H1 (cell line): Measurements from ENCODE around the gene CKM. TPM values are rescaled to one million over a fixed set of nuclear protein-coding genes. Genes with fewer than 3 reads are reported as not detected.

ENCODE experiments used
- CTCF ChIA-PET: fragments of 300-600 bp; sonication (Branson Sonifier 250); formaldehyde crosslinking; loops from one replicate; lab custom pipeline; 2021; ENCODE audit not compliant: partially characterized antibody; lab: Charles Lee
- POLR2A ChIA-PET: fragments of 300-600 bp; sonication (Branson Sonifier 250); formaldehyde crosslinking; loops from one replicate; lab custom pipeline; 2021; ENCODE audit warnings: inconsistent platforms; ENCODE audit not compliant: partially characterized antibody; lab: Charles Lee
- DNase-seq, 2 experiments: peaks; one replicate each; pipeline versions ENCODE4 v3.0.0 to v3.0.0-alpha.2; 2010 to 2022; ENCODE audit warnings: low spot score in 2 of 2, low read depth in 1 of 2, mixed read lengths in 1 of 2
- FAIRE-seq: peaks from 2 replicates; lab custom pipeline; 2011; peaks lifted over from hg19 to GRCh38; lab: Jason Lieb, UNC
- H2AFZ ChIP-seq: 2 replicates; pipeline ENCODE4 v1.8.1; 2012; ENCODE audit warnings: low read length, inconsistent platforms
- H2AK5ac ChIP-seq: 2 replicates; pipeline ENCODE4 v1.6.1; 2013; ENCODE audit warnings: low read depth, low read length
- H2BK120ac ChIP-seq: replicated peaks from 2 replicates; pipeline ENCODE3; 2013; ENCODE audit warnings: low read depth, low read length, inconsistent platforms
- H2BK12ac ChIP-seq: 2 replicates; pipeline ENCODE4 v1.6.1; 2013; ENCODE audit warnings: low read depth, low read length
- H2BK15ac ChIP-seq: 2 replicates; pipeline ENCODE4 v1.6.1; 2013; ENCODE audit warnings: low read length
- H2BK20ac ChIP-seq: 2 replicates; pipeline ENCODE4 v1.6.1; 2013; ENCODE audit warnings: low read length
- H2BK5ac ChIP-seq: 2 replicates; pipeline ENCODE4 v1.6.1; 2013; ENCODE audit warnings: low read depth, low read length
- H3K14ac ChIP-seq: 2 replicates; pipeline ENCODE4 v1.6.1; 2013; ENCODE audit warnings: inconsistent platforms; ENCODE audit not compliant: insufficient read length
- H3K18ac ChIP-seq: 2 replicates; pipeline ENCODE4 v1.6.1; 2013; ENCODE audit warnings: low read length; ENCODE audit errors: extremely low read depth
- H3K23ac ChIP-seq: 2 replicates; pipeline ENCODE4 v1.6.1; 2013; ENCODE audit warnings: inconsistent platforms; ENCODE audit not compliant: insufficient read length
- H3K23me2 ChIP-seq: 2 replicates; pipeline ENCODE4 v1.6.1; 2013; ENCODE audit warnings: low read depth, low read length
- H3K27ac ChIP-seq: 2 replicates; pipeline ENCODE4 v1.6.1; 2011; ENCODE audit warnings: low read depth, low read length, inconsistent platforms
- H3K27me3 ChIP-seq, 4 experiments: replicated peaks in 1 of 4; 1 replicate in 1 of 4; 2 replicates in 3 of 4; pipeline versions ENCODE4 v1.6.1 to v1.8.1; 2011 to 2013; ENCODE audit warnings: low read length in 3 of 4, mild to moderate bottlenecking in 3 of 4, inconsistent platforms in 2 of 4, mixed read lengths in 2 of 4, moderate library complexity in 1 of 4; ENCODE audit not compliant: control insufficient read depth in 3 of 4, insufficient read depth in 3 of 4; ENCODE audit errors: extremely low read depth in 1 of 4
- H3K36me3 ChIP-seq, 4 experiments: 2 replicates each; pipeline versions ENCODE4 v1.6.1 to v1.8.1; 2011 to 2013; ENCODE audit warnings: mild to moderate bottlenecking in 4 of 4, low read length in 3 of 4, moderate library complexity in 2 of 4, control low read depth in 1 of 4, inconsistent platforms in 1 of 4; ENCODE audit not compliant: insufficient read depth in 4 of 4, control insufficient read depth in 2 of 4
- H3K4ac ChIP-seq: replicated peaks from 2 replicates; pipeline ENCODE3; 2013; ENCODE audit warnings: low read length, low read depth, mixed read lengths, inconsistent platforms; ENCODE audit not compliant: insufficient read length
- H3K4me1 ChIP-seq, 4 experiments: replicated peaks in 1 of 4; 1 replicate in 1 of 4; 2 replicates in 3 of 4; pipeline versions ENCODE4 v1.6.1 to v1.8.1; 2011 to 2013; ENCODE audit warnings: low read length in 3 of 4, inconsistent platforms in 2 of 4, mixed read lengths in 1 of 4; ENCODE audit not compliant: insufficient read depth in 4 of 4, control insufficient read depth in 3 of 4
- H3K4me2 ChIP-seq, 2 experiments: 2 replicates each; pipeline versions ENCODE4 v1.6.1 to v1.8.1; 2011 to 2013; ENCODE audit warnings: low read depth in 2 of 2, low read length in 2 of 2, control low read depth in 1 of 2, inconsistent platforms in 1 of 2, mild to moderate bottlenecking in 1 of 2; ENCODE audit not compliant: insufficient read depth in 1 of 2
- H3K4me3 ChIP-seq, 4 experiments: fragments of 200-600, 300-600 bp in 1 of 4; sonication (generic), shearing (Covaris generic), sonication (Bioruptor Twin) in 1 of 4; 2 replicates each; pipeline versions ENCODE4 v1.5.1 to v1.8.1; 2011 to 2016; ENCODE audit warnings: low read length in 4 of 4, low read depth in 3 of 4, control low read depth in 2 of 4, inconsistent platforms in 2 of 4, mild to moderate bottlenecking in 2 of 4, mixed read lengths in 1 of 4, moderate library complexity in 1 of 4; ENCODE audit not compliant: insufficient read depth in 2 of 4; ENCODE audit errors: extremely low read depth in 1 of 4
- H3K56ac ChIP-seq: replicated peaks from 2 replicates; pipeline ENCODE3; 2013; ENCODE audit warnings: low read depth, mild to moderate bottlenecking, mixed read lengths, low read length, inconsistent platforms; ENCODE audit not compliant: insufficient read length
- H3K79me1 ChIP-seq: 2 replicates; pipeline ENCODE4 v1.6.1; 2013; ENCODE audit warnings: low read depth, low read length, control low read depth
- H3K79me2 ChIP-seq, 2 experiments: 2 replicates each; pipeline versions ENCODE4 v1.6.1 to v1.8.1; 2012 to 2013; ENCODE audit warnings: low read length in 2 of 2, mild to moderate bottlenecking in 2 of 2, inconsistent platforms in 1 of 2; ENCODE audit not compliant: insufficient read depth in 2 of 2, control insufficient read depth in 1 of 2
- H3K9ac ChIP-seq, 4 experiments: replicated peaks in 1 of 4; 1 replicate in 1 of 4; 2 replicates in 3 of 4; pipeline versions ENCODE4 v1.6.1 to v1.8.1; 2011 to 2013; ENCODE audit warnings: low read depth in 3 of 4, low read length in 3 of 4, control low read depth in 2 of 4, mild to moderate bottlenecking in 2 of 4, moderate library complexity in 2 of 4, inconsistent platforms in 1 of 4; ENCODE audit errors: extremely low read depth in 1 of 4
- H3K9me3 ChIP-seq, 2 experiments: 2 replicates each; pipeline versions ENCODE4 v1.6.1 to v1.8.1; 2012 to 2013; ENCODE audit warnings: mild to moderate bottlenecking in 2 of 2, moderate library complexity in 2 of 2, control low read depth in 1 of 2, inconsistent platforms in 1 of 2, low read depth in 1 of 2, low read length in 1 of 2, mixed read lengths in 1 of 2; ENCODE audit not compliant: insufficient read depth in 2 of 2
- H4K20me1 ChIP-seq, 2 experiments: replicated peaks in 1 of 2; 2 replicates each; pipeline versions ENCODE3 to v1.8.1; 2011 to 2013; ENCODE audit warnings: inconsistent platforms in 2 of 2, low read length in 2 of 2, mild to moderate bottlenecking in 1 of 2; ENCODE audit not compliant: insufficient read depth in 2 of 2, control insufficient read depth in 1 of 2
- H4K5ac ChIP-seq: 2 replicates; pipeline ENCODE4 v1.6.1; 2013; ENCODE audit warnings: low read length, low read depth, mixed read lengths, inconsistent platforms; ENCODE audit not compliant: insufficient read length
- H4K8ac ChIP-seq: 2 replicates; pipeline ENCODE4 v1.8.0; 2013; ENCODE audit warnings: mild to moderate bottlenecking, moderate library complexity, low read length, inconsistent platforms; ENCODE audit not compliant: insufficient read depth; ENCODE audit errors: extremely low read depth
- H4K91ac ChIP-seq: replicated peaks from 2 replicates; pipeline ENCODE3; 2013; ENCODE audit warnings: low read length, mixed read lengths, inconsistent platforms; ENCODE audit not compliant: insufficient read length
- CHD2 ChIP-seq: IDR thresholded peaks from 2 replicates; pipeline ENCODE4 v1.6.1; 2012; ENCODE audit warnings: low read length, improper control_type of control experiment
- RFX5 ChIP-seq: IDR thresholded peaks from 2 replicates; pipeline ENCODE4 v1.6.1; 2011; ENCODE audit warnings: low read depth, low read length, improper control_type of control experiment, borderline replicate concordance
- YY1 ChIP-seq: IDR thresholded peaks from 2 replicates; pipeline ENCODE4 v1.6.1; 2011; ENCODE audit warnings: low read depth, mild to moderate bottlenecking, low read length
- WGBS, 2 experiments: shearing (Covaris generic) in 1 of 2; methylation state at CpG; one replicate each; pipeline versions ENCODE4 v1.1.6 to v1.1.7; 2013 to 2015; ENCODE audit warnings: low lambda C conversion rate in 2 of 2, mixed read lengths in 2 of 2, inconsistent platforms in 1 of 2, low coverage in 1 of 2, missing lambda C conversion rate in 1 of 2; ENCODE audit not compliant: insufficient replicate concordance in 2 of 2, insufficient coverage in 1 of 2, insufficient read length in 1 of 2; ENCODE audit errors: extremely low coverage in 1 of 2, missing lambda C conversion rate in 1 of 2; 5-methylcytosine and 5-hydroxymethylcytosine counted together
- polyA plus RNA-seq, 7 experiments: library from polyadenylated mRNA; depleted of rRNA in 3 of 7; stranded (reverse) in 5 of 7; unstranded in 2 of 7; fragments of >200 nt in 5 of 7; fragments of 200-250 nt in 2 of 7; gene quantifications; 1 replicate in 5 of 7; 2 replicates in 1 of 7; 4 replicates in 1 of 7; pipeline versions ENCODE4 v1.2.1 to v1.2.3, GENCODE V29; 2011 to 2013; ENCODE audit warnings: missing spikeins in 2 of 7, mixed read lengths in 2 of 7
- total RNA-seq: library from RNA; stranded (reverse); fragmentation: NEBNext Ultra II Directional; extraction: Animal tissue kit (Norgen Biotek cat#: 25700); gene quantifications from 2 replicates; pipeline ENCODE4 v1.2.1, GENCODE V29; 2021

The CKM gene
- total and polyA plus RNA-seq, 2 of the 8 experiments (the other 6 are each of a cell fraction or from before 2014, with no cell fraction given): 0.08 TPM; not detected in 1

DNA sequence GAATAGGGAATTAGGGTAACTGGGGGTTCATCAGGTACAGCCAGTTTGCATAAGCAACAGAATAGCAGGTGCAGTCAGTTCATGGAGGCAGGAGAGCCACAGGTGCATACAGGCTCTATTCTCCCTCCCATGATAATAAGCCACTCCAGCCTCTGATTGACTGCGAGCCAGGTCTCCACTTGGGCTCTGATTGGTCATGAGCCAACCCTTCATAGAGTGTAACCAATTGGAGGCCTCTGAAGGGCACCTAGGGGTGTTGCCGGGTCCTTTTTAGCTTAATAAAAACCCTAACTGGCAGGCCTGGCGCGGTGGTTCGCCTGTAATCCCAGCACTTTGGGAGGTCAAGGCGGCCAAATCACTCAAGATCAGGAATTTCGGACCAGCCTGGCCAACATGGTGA, 8.7 kb upstream of the CKM start:
- no peak for TF ChIP-seq YY1
- TF ChIP-seq CHD2: no peak
- TF ChIP-seq RFX5: 0 out of 2 replicates have a peak, but pooled peaks have one; percentile 35
- H2BK15ac ChIP-seq: no peak overlapping the region
- H2BK12ac ChIP-seq: no peak overlapping the region
- H2AFZ ChIP-seq: no peak overlapping the region
- H3K36me3 ChIP-seq: no peaks in the 10 kb centered on the region
- H2BK20ac ChIP-seq: no peak overlapping the region
- no peaks in the 10 kb centered on the region for H3K79me1 ChIP-seq
- no peak overlapping the region for H4K8ac ChIP-seq
- no peaks in the 10 kb centered on the region for H4K20me1 ChIP-seq
- H3K56ac ChIP-seq: no peak overlapping the region
- H3K27ac ChIP-seq: no peak overlapping the region
- POLR2A ChIA-PET: interaction anchor here (0.5 kb wide), 1 partner anchor 451 kb away, joined by 3 read pairs; no protein-coding TSS in a partner anchor
- H3K9ac ChIP-seq: no peak overlapping the region
- H4K5ac ChIP-seq: no peak overlapping the region
- H3K23me2 ChIP-seq: no peaks in the 10 kb centered on the region
- no peak overlapping the region for H3K14ac ChIP-seq
- no peak overlapping the region for H3K18ac ChIP-seq
- no peak for FAIRE-seq
- no peaks in the 10 kb centered on the region; a peak in 1 of 7 replicates for H3K4me1 ChIP-seq
- H3K79me2 ChIP-seq: no peaks in the 10 kb centered on the region
- no peak overlapping the region for H3K23ac ChIP-seq
- H3K4me2 ChIP-seq: no peak overlapping the region
- H3K9me3 ChIP-seq: no peaks in the 10 kb centered on the region
- H2AK5ac ChIP-seq: no peak overlapping the region
- H2BK120ac ChIP-seq: no peak overlapping the region
- no peak overlapping the region for H3K4ac ChIP-seq
- H4K91ac ChIP-seq: no peak overlapping the region
- DNase-seq: no peak
- no peak overlapping the region for H2BK5ac ChIP-seq
- no peak overlapping the region for H3K4me3 ChIP-seq
- 89% methylated on average over 7 of the region's 7 CpGs; no CpG with 5 or more reads in 1 of the 2 experiments for WGBS, 2 experiments
- CTCF ChIA-PET: interaction anchor here (0.8 kb wide), 2 partner anchors 128 to 171 kb away, joined by 3 read pairs; no protein-coding TSS in a partner anchor
- no peaks in the 10 kb centered on the region for H3K27me3 ChIP-seq
